A673 (cell line): ENCODE measurements around the gene SRSF2. TPM values are rescaled to one million over a fixed set of nuclear protein-coding genes. Genes with fewer than 3 reads are reported as not detected.

Experiments
- BruUV-seq: library from RNA; stranded (reverse); fragments of 400-500 nt; replicated peaks from 2 replicates; lab custom pipeline; 2021; lab: Mats Ljungman, UMichigan
- CTCF ChIA-PET: fragments of 300-600 bp; sonication (Branson Sonifier 250); formaldehyde crosslinking; loops from one replicate; lab custom pipeline; 2022; ENCODE audit warnings: antibody characterized with exemption; lab: Charles Lee
- POLR2A ChIA-PET: fragments of 300-600 bp; sonication (Branson Sonifier 250); formaldehyde crosslinking; loops from one replicate; lab custom pipeline; 2022; ENCODE audit warnings: antibody characterized with exemption; ENCODE audit not compliant: low non-redundant PET; lab: Charles Lee
- DNase-seq: peaks from one replicate; pipeline ENCODE4 v3.0.0-alpha.2; 2015; ENCODE audit warnings: low spot score
- H3K27ac ChIP-seq: fragments of 200-600 bp; sonication (generic); 2 replicates; pipeline ENCODE4 v1.5.1; 2016; ENCODE audit warnings: mixed run types, low read depth, mild to moderate bottlenecking, mixed read lengths, antibody characterized with exemption, low read length; ENCODE audit not compliant: poor library complexity, severe bottlenecking
- H3K27me3 ChIP-seq: fragments of 200-600 bp; sonication (generic); replicated peaks from 2 replicates; pipeline ENCODE4 v1.6.1; 2017; ENCODE audit warnings: mixed run types, low read depth, mild to moderate bottlenecking, mixed read lengths, antibody characterized with exemption, low read length; ENCODE audit not compliant: insufficient read depth, poor library complexity
- H3K36me3 ChIP-seq: fragments of 200-600 bp; sonication (generic); 2 replicates; pipeline ENCODE4 v1.6.1; 2016; ENCODE audit warnings: mixed run types, mild to moderate bottlenecking, mixed read lengths, antibody characterized with exemption, low read length; ENCODE audit not compliant: insufficient read depth, poor library complexity, severe bottlenecking
- H3K4me1 ChIP-seq: fragments of 200-600 bp; sonication (generic); 2 replicates; pipeline ENCODE4 v1.6.1; 2017; ENCODE audit warnings: mixed run types, mild to moderate bottlenecking, mixed read lengths, antibody characterized with exemption, low read length; ENCODE audit not compliant: insufficient read depth, poor library complexity, severe bottlenecking
- H3K4me3 ChIP-seq: fragments of 200-600 bp; sonication (generic); 2 replicates; pipeline ENCODE4 v1.5.1; 2016; ENCODE audit warnings: low read depth, mixed run types, mild to moderate bottlenecking, mixed read lengths, low read length; ENCODE audit not compliant: poor library complexity, severe bottlenecking
- H3K9me3 ChIP-seq: fragments of 200-600 bp; sonication (generic); 2 replicates; pipeline ENCODE4 v1.6.1; 2016; ENCODE audit warnings: mixed run types, low read depth, mild to moderate bottlenecking, mixed read lengths, antibody characterized with exemption, low read length; ENCODE audit not compliant: poor library complexity, severe bottlenecking
- EZH2 ChIP-seq: fragments of 200-600 bp; sonication (generic); IDR thresholded peaks from 2 replicates; pipeline ENCODE4 v1.6.1; 2017; ENCODE audit warnings: borderline replicate concordance, low read depth, mild to moderate bottlenecking, mixed read lengths, antibody characterized with exemption, low read length; ENCODE audit not compliant: poor library complexity, severe bottlenecking
- intact Hi-C: fragments of 100-400 bp; cut with micrococcal nuclease; formaldehyde crosslinking; loops from one replicate; pipeline ENCODE4 v1.10.0; 2022; ENCODE audit not compliant: unreplicated experiment
- total RNA-seq: library from RNA; stranded (reverse); gene quantifications from 2 replicates; pipeline ENCODE4 v1.2.3, GENCODE V29; 2021
- TF ChIP-seq, protein P1 (sequence below): fragments of 300-800, 200-600 bp; sonication (generic); conservative IDR thresholded peaks from 2 replicates; pipeline ENCODE4 v1.5.1; 2017; ENCODE audit warnings: low read depth, mild to moderate bottlenecking, antibody characterized with exemption, low read length, moderate library complexity, mixed read lengths

SRSF2 gene
- total RNA-seq, 1 experiment from 2014 or later, result 406 TPM

DNA sequence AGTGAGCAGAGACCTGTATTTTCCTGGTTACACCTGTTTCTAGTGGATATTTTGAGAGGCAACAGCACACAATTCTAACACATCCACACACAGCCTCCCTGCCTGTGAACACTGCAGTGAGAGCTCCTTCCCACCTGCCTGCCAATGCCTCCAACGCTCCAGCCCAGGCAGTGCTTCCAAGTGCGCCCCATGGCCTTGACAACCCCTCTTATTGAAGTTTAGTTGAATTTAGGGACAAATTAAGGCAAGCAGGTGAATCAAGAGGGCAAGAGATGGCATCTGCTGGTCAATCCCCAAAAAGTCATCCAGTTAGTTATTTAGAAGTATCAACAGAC lies 21.7 kb downstream of the SRSF2 start:
- DNase-seq, result no peak
- TF ChIP-seq EZH2, result no peak
- TF ChIP-seq, protein P1, sequence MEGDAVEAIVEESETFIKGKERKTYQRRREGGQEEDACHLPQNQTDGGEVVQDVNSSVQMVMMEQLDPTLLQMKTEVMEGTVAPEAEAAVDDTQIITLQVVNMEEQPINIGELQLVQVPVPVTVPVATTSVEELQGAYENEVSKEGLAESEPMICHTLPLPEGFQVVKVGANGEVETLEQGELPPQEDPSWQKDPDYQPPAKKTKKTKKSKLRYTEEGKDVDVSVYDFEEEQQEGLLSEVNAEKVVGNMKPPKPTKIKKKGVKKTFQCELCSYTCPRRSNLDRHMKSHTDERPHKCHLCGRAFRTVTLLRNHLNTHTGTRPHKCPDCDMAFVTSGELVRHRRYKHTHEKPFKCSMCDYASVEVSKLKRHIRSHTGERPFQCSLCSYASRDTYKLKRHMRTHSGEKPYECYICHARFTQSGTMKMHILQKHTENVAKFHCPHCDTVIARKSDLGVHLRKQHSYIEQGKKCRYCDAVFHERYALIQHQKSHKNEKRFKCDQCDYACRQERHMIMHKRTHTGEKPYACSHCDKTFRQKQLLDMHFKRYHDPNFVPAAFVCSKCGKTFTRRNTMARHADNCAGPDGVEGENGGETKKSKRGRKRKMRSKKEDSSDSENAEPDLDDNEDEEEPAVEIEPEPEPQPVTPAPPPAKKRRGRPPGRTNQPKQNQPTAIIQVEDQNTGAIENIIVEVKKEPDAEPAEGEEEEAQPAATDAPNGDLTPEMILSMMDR, result no peak
- ChIA-PET CTCF (no interaction called here), POLR2A (no interaction called here)
- Histone ChIP-seq H3K27me3 (no peaks in the 10 kb centered on the region), H3K9me3 (no peaks in the 10 kb centered on the region), H3K4me1 (peaks cover 36% of the 10 kb centered on the region), H3K36me3 (peaks cover 35% of the 10 kb centered on the region), H3K27ac (peak overlapping the region; percentile 94), H3K4me3 (no peak overlapping the region)
- BruUV-seq, result no TSS peak
- intact Hi-C loops, result loop anchor here (10.0 kb wide), 1 partner anchor 151 kb away; a partner anchor contains a TSS

- BruUV-seq, result no TSS peak
Measured at GRCh38 chr17:76714822-76715495, 22.2 kb downstream of the SRSF2 start.

GRCh38 chr17:76714336-76714735 lies 22.8 kb downstream of the SRSF2 start:
- H3K4me1 ChIP-seq, result peaks cover 44% of the 10 kb centered on the region
- no peaks in the 10 kb centered on the region for H3K9me3 ChIP-seq
- no peak for DNase-seq
- H3K4me3 ChIP-seq, result no peak overlapping the region
- intact Hi-C loops, result loop anchor here (10.0 kb wide), 1 partner anchor 150 kb away; a partner anchor contains a TSS
- no peak for TF ChIP-seq EZH2
- TF ChIP-seq, protein P1, result no peak
- H3K27ac ChIP-seq, result no peak overlapping the region
- ChIA-PET POLR2A (no interaction called here), CTCF (no interaction called here)
- peaks cover 24% of the 10 kb centered on the region for H3K36me3 ChIP-seq
- no TSS peak for BruUV-seq
- H3K27me3 ChIP-seq, result no peaks in the 10 kb centered on the region

More at GRCh38 chr17:76714822-76715495, 22.2 kb downstream of the SRSF2 start:
- peak overlapping the region; percentile 94 for H3K27ac ChIP-seq
- intact Hi-C loops, result loop anchor here (10.0 kb wide), 1 partner anchor 150 kb away; a partner anchor contains a TSS
- ChIA-PET CTCF (no interaction called here), POLR2A (no interaction called here)
- H3K27me3 ChIP-seq, result no peaks in the 10 kb centered on the region
- peaks cover 38% of the 10 kb centered on the region for H3K4me1 ChIP-seq
- peaks cover 30% of the 10 kb centered on the region for H3K36me3 ChIP-seq
- H3K9me3 ChIP-seq, result no peaks in the 10 kb centered on the region
- DNase-seq, result peak; percentile 75
- no peak for TF ChIP-seq EZH2
- TF ChIP-seq, protein P1, result peak; percentile 92
- no peak overlapping the region for H3K4me3 ChIP-seq
